GM18508 (cell line): ENCODE results near the gene MZF1.
"Not testable (repeated sequence)": the region's sequence is repeated elsewhere in the genome, so short reads cannot be mapped to it uniquely, and the experiment has no call there.

ENCODE experiments used
- ATAC-seq: cut with Tn5 transposase; IDR thresholded peaks from one replicate; pipeline ENCODE4 v1.9.1; 2021; ENCODE audit warnings: moderate number of reproducible peaks; ENCODE audit not compliant: insufficient read depth, unreplicated experiment

Gene MZF1

DNA sequence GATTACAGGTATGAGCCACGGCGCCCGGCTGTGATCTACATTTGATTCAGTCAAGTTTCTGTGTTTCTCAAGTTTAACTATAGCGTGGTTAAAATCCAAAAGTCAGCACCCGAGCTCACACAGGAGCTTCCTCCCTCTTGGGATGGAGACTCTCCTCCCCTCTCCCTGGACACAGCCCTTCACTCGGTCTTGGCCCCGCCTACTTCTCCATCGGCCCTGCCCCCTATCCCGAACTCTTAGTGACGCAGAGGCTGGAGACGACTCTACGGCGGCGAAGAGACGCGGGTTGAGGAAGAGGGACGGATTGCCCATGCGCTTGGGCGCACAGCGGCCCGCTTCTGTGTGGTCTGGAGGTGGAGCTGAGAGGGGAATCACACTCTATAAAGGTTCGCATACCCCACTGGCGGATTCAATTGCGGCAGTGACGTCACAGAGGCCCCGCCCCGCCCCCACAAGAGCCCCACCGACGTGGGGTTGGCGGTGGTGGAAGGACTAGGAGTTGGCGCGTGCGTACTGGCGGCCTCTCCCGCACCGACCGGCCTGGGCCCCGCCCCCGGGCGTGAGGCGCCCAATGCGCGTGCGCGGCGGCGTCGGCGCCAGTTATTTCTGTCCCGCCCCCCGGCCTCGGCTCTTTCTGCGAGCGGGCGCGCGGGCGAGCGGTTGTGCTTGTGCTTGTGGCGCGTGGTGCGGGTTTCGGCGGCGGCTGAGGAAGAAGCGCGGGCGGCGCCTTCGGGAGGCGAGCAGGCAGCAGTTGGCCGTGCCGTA lies 29.1 kb downstream of the MZF1 start, which contains the start of gene TRIM28:
TRIM28 (plus strand) TSS at position 239 of the 765 bp plus-strand sequence. CDS start 694 bp downstream, outside the sequence.
- ATAC-seq: peak; percentile 70

- ATAC-seq: not testable (repeated sequence)
Observed at GRCh38 chr19:58542641-58543372, 30.3 kb downstream of the MZF1 start.

- ATAC-seq: not testable (repeated sequence)
Observed at GRCh38 chr19:58539169-58539559, 34.0 kb downstream of the MZF1 start.

DNA sequence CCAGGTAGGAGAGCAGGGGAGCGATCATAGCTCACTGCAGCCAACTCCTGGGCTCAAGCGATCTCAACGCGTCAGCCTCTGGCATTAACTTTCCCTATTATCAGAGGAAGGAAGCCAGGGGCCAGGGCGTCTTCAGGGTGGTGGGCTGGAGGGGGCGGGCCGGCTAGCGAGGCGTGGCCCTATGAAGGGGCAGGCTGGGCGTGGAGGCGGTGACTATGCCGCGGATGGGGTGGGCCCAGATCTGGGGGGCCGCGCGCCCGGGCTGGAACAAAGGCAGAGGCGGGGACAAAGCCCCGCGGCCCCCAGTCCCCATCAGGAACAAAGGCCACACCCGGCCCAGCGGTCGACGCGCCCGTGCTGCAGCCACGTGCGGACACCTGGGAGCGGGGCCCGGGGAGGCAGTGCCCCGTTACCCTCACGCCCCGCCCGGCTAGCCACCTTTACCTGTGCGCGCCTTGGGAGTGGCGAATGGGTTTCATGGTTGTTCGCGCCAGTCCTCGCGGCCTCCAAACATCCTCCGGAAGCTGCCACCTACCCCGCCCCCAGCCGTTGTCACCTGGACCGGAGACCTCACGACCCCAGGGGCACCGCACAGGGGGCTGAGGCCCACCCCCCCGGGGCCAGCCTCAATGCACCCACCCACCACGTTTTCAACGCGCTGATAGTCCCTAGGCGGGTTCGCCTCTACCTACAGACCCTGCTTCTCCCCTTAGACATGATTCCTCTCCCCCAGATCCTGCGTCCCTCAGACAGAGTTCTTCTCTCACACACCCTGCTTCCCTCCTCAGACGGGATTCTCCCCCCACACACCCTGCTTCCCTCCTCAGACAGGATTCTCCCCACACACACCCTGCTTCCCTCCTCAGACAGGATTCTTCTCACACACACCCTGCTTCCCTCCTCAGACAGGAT lies 34.6 kb downstream of the MZF1 start:
- ATAC-seq: no peak

- ATAC-seq: no peak
Observed at GRCh38 chr19:58536852-58537798, 36.0 kb downstream of the MZF1 start.

DNA sequence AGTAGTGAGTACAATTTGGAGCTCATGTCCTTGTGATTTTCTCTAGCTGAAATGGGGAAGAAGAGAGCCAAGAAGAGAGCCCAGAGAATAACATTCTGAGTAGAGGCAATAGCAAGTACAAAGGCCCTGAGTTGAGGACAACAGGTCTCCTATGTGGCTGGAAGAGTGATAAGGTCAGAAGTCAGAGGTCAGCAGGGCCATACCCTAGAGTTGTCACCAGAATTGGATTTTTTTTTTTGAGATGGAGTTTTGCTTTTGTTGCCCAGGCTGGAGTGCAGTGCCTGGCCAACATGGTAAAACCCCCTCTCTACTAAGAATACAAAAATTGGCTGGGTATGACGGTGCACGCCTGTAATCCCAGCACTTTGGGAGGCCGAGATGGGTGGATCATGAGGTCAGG lies 37.3 kb downstream of the MZF1 start:
- ATAC-seq: no peak

DNA sequence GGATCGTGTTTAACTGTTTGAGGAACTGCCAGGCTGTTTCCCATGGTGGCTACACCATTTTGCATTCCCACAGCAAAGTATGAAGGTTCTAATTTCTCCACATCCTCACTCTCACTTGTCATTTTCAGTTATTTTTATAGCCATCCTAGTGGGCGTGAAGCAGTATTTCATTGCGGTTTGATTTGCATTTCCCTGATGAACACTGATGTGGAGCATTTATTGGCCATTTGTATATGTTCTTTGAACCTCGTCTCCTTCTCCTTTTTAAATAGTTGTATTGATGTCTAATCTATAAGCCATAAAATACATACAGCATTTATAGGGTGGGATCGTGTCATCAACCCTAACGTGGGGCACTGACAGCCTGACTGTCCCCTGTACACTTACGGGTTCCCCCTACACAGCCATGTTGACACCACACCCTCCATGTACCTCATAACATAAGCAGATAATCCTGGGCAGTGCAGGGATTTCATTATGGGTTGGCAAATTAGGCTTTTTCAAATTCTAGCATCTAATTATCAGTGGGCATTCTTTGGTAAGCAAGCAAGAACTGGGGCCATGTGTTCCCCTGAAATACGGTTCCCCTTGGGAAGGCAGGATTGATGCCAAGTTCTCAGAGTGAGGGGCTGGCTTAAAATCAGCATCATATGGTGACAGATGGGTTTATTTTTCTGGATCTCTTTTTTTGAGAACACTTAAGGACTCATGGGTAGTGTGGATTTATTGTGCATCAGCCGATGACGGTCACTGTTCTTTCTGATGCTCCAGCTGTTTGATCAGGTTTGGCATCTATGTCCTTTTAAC lies 41.9 kb downstream of the MZF1 start:
- no peak for ATAC-seq

- no peak for ATAC-seq
Observed at GRCh38 chr19:58529405-58529804, 43.7 kb downstream of the MZF1 start.

- no peak for ATAC-seq
Observed at GRCh38 chr19:58522709-58523108, 50.4 kb downstream of the MZF1 start.

DNA sequence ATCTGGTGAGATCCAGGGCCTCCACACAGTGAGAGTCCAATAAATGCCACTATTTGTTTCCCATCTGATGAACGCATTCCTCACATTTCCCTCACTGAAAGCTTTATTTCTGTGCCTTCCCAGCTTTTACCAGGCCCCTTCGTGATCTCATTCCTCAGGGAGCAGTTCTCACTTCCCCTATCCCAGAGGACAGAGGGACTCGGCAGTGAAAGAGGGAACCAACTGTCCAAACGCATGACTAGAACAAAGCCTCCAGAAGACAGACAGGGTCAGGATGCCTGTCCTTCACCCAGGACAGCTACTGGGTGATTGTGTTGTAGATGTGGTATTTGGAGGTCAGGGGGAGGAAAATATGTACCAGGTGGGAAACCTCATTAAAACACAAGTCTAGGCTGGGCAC lies 51.5 kb downstream of the MZF1 start:
- ATAC-seq: no peak

DNA sequence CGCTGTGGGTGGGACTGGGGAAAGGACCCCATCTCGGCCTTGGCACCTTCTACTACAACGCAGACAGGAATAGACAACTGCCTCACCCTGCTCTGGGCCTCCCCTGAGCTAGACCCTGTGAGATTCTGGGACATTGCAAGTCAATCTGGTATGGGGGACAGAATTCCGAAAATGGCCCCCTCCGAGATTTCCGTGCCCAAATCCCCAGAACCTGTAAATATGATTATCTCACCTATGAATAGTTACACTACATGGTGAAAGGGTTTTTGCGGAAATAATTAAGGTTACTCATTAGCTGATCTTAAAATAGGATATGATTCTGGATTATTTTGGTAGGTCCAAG lies 52.9 kb downstream of the MZF1 start:
- ATAC-seq: no peak

DNA sequence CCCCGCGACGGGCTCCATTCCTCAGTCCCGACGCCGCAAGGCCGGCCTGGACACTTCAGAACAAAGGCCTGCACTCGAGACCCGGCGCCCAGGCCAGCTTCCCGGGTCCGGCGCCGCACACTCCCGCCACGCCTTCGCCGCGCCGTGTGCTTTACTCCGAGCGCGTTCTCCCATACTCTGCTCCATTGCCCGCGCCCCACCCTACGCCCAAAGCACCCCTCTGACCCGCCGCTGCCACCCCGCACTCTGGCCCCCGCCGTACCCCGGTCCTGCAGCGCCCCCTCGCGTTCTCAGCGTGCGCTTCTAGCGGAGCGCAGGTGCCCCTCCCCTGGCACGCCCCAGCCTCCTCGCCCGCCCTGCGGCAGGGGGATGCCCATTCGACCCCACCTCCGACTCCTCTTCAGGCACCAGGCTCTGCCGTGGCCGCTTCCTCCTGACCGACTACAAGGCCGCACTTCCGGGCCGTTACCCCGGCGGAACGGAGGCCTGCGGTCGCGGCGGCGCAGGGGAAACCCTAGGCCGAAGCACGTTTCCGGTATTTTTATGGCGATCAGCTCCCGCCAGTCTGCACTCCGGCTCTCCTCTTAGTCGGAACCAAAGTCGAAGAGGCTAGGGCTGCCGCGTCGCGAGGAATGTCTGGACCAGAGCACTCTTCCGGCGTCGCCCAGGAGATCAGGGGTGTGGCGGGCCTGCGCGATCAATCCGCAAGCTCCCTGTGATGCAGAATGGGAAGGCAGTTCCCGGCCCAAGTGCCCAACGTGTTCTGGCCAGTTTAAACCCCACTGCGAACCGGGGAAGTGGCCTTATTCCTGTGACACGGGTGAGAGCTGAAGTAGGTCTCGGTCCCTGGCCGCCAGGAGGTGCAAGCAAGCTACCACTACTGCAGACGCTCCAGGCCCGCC lies 53.5 kb downstream of the MZF1 start, which contains the start of gene ZBTB45:
ZBTB45 (minus strand) TSS at position 456 of the 902 bp plus-strand sequence. CDS start 2,137 bp downstream, outside the sequence.
- peak; percentile 65 for ATAC-seq

DNA sequence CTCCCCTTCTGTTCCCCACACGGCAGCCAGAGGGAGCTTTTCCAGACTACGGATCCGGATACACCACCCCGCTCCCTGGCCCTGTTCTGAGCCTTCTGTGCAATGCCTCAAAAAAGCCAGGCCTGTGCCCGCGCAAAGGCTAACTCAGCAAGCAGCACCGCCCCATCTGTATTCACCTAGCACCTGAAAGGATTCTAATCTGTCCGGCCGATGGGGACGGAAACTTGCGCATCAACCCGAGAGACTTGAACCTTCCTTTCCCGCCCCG lies 54.1 kb downstream of the MZF1 start:
- ATAC-seq: no peak

DNA sequence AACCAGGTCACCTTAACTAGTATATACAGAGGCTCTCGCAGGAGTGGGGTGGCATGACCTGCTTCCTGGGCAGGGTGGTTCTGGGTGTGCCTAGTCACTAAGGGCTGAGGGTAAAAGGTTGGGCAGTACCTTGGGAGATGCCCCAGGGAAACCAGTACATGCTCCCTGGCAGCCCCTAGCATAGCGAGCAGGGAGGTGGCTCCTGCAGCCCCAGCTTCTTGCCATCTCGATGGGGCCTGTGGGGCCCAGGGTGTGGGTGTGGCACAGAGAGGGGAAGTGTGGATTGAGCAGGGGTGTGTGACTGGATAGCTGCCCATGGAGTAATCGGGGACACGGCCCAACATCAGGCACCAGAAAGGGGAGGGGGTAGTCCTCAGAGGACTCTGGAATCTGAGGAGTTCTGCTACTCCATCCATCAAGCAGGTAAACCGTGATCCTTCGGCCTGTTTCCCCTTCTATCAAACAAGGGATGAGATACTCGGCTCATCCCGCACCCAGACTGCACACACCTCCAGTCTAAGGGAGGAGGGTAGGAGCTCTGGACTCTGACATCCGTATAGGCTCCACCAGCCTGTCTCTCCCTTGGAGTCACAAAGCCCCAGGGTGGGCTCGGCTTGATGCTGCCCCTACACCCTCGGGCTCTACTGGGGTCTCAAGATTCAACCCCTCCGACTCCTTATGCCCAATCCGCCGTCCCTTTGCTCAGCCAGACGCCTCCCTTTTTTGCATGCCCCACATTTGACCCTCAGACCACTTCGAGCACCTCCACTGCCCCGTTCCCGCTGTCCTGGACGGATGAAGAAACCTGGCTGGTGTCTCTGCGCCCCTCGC lies 54.7 kb downstream of the MZF1 start:
- no peak for ATAC-seq

DNA sequence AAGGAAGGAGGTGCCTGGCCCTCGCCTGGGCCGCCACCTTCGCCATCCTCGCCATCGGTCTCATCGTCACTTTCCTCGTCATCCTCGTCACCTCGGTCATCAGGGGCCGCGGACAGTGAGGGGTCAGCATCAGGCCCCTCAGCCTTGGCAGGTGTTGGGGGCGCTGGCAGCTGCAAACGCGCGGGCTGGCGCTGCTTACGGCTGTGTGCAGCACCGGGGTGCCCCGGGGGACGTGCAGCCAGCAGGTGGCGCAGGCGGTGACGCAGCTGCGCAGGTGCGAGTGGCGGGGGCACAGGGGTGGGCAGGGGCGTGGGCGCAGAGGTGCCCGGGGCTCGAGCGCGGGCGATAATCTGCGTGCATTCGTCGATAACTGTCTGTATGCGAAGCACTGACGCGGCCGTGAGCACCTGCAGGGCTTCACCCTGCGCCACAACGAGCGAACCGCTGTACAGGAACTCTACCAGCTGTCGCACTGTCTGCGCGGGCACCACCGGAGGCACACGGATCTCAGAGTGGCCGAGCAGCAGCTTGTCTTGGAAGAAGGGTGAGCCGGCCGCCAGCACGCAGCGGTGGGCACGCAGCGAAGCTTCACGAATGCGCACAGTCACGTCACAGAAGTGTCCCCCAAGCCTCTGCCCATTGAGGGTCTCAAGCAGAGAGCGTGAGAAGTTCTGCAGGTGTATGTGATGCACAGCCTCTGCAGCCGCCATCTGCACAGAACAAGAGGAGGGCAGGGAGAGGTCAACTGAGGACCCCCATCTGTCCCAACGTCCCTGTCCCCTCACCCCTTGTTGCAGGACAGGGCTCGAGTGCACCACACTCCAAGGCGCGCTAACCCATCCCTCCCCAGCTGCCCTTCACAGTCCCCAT lies 55.9 kb downstream of the MZF1 start:
- no peak for ATAC-seq

GRCh38 chr19:58516246-58516836 lies 56.8 kb downstream of the MZF1 start:
- no peak for ATAC-seq
